OCI-LY1 (cell line): ENCODE results near the gene PFKP.

ENCODE experiments used
- CTCF ChIP-seq: fragments of 200-600 bp; sonication (generic), shearing (Covaris generic); IDR thresholded peaks from 2 replicates; pipeline ENCODE4 v1.5.1; 2017; ENCODE audit warnings: mild to moderate bottlenecking, antibody characterized with exemption, low read length, moderate library complexity, mixed read lengths
- EZH2 ChIP-seq: fragments of 200-600 bp; sonication (generic), shearing (Covaris generic); IDR thresholded peaks from 2 replicates; pipeline ENCODE4 v1.8.0; 2017; ENCODE audit warnings: borderline replicate concordance, mixed run types, mild to moderate bottlenecking, antibody characterized with exemption, low read length, moderate library complexity, mixed read lengths

- TF ChIP-seq CTCF (no peak), EZH2 (no peak)
These were observed 8.8 kb downstream of the PFKP start for GRCh38 chr10:3076138-3076537.
